ENCODE results near the gene CCL16.

DNA sequence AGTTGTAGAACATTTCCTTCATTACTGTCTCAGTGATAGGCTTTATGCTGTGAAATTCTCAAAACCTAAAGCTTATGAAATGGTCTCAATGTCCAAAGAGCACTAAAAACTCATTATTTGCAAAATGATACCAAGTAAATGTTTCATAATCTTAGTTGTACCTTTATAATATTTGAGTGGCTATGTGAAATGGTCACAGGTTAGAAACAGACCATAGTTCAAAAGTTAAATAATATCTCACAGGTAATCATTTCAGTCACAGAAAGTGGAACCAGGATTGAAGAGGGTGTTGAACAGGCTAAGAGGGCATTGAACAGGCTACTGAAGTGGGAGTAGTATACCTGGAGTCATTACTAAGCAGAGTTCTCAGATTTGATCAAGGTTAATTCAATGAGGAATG lies 53.6 kb downstream of the CCL16 start:
- TF ChIP-seq, protein P1, sequence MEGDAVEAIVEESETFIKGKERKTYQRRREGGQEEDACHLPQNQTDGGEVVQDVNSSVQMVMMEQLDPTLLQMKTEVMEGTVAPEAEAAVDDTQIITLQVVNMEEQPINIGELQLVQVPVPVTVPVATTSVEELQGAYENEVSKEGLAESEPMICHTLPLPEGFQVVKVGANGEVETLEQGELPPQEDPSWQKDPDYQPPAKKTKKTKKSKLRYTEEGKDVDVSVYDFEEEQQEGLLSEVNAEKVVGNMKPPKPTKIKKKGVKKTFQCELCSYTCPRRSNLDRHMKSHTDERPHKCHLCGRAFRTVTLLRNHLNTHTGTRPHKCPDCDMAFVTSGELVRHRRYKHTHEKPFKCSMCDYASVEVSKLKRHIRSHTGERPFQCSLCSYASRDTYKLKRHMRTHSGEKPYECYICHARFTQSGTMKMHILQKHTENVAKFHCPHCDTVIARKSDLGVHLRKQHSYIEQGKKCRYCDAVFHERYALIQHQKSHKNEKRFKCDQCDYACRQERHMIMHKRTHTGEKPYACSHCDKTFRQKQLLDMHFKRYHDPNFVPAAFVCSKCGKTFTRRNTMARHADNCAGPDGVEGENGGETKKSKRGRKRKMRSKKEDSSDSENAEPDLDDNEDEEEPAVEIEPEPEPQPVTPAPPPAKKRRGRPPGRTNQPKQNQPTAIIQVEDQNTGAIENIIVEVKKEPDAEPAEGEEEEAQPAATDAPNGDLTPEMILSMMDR (optimal IDR thresholded peaks at IDR 0.05 in 1 of 3, IDR thresholded peaks at IDR 0.05 in 1 of 3, conservative IDR thresholded peaks at IDR 0.05 in 1 of 3; ENCODE audit: extremely low read depth in 1 of 3, insufficient read depth in 2 of 3, low read length in 3 of 3): no peak
- no peak for TF ChIP-seq EZH2 (IDR thresholded peaks at IDR 0.05; ENCODE audit: low read length)

Data from keratinocyte (primary cell).